ENCODE measurements around the gene GPR6. TPM values are rescaled to one million over a fixed set of nuclear protein-coding genes. Genes with fewer than 3 reads are reported as not detected.

GPR6 gene
- total RNA-seq, 2 donors from 2014 or later = not detected

GRCh38 chr6:109998159-109998785 lies 20.2 kb downstream of the GPR6 start:
- Histone ChIP-seq H3K9me3 (no peaks in the 10 kb centered on the region), H3K4me3 (no peak overlapping the region), H3K27me3 (replicated peaks; ENCODE audit: insufficient read depth) (no peaks in the 10 kb centered on the region), H3K4me1 (ENCODE audit: control insufficient read depth in 1 of 2, low read depth in 2 of 2) (no peaks in the 10 kb centered on the region), H3K36me3 (no peaks in the 10 kb centered on the region), H3K27ac (no peak overlapping the region)
- TF ChIP-seq CTCF (IDR thresholded peaks at IDR 0.05) = no peak
- no peak for DNase-seq (ENCODE audit: low spot score)
- ATAC-seq (ENCODE audit: insufficient number of reproducible peaks, low FRiP score, low read depth) = no peak

- DNase-seq (ENCODE audit: low spot score) (no peak), ATAC-seq (ENCODE audit: insufficient number of reproducible peaks, low FRiP score, low read depth) (no peak)
- no peaks in the 10 kb centered on the region for H3K27me3 ChIP-seq (replicated peaks; ENCODE audit: insufficient read depth)
- H3K36me3 ChIP-seq = no peaks in the 10 kb centered on the region
- no peak overlapping the region for H3K4me3 ChIP-seq
- H3K27ac ChIP-seq = no peak overlapping the region
- TF ChIP-seq CTCF (IDR thresholded peaks at IDR 0.05) = no peak
- H3K9me3 ChIP-seq = no peaks in the 10 kb centered on the region
- no peaks in the 10 kb centered on the region for H3K4me1 ChIP-seq (ENCODE audit: control insufficient read depth in 1 of 2, low read depth in 2 of 2)
These were observed 21.6 kb downstream of the GPR6 start for GRCh38 chr6:109999740-110000139.

DNA sequence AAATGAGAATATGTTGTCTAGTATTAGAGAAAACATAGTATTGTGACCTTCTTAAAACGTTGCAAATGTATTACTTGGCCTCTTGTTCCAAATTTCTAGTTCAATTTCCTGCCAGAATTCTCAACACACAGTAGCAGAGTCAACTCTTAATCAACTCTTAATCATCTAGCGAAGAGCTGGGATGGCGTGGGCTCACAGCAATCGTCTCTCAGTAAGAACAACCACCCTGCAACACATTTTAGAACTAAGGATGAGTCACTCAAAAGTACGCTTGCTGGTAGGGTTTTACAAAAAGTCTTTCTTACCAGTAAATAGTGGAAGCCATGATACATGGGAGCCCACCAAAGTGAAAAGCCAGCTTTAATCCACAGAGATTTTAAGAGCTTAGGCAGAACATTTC lies 24.6 kb downstream of the GPR6 start:
- TF ChIP-seq CTCF (IDR thresholded peaks at IDR 0.05) = no peak
- DNase-seq (ENCODE audit: low spot score) (no peak), ATAC-seq (ENCODE audit: insufficient number of reproducible peaks, low FRiP score, low read depth) (no peak)
- H3K9me3 ChIP-seq = no peaks in the 10 kb centered on the region
- no peak overlapping the region for H3K4me3 ChIP-seq
- H3K27me3 ChIP-seq (replicated peaks; ENCODE audit: insufficient read depth) = no peaks in the 10 kb centered on the region
- no peak overlapping the region for H3K27ac ChIP-seq
- no peaks in the 10 kb centered on the region for H3K4me1 ChIP-seq (ENCODE audit: control insufficient read depth in 1 of 2, low read depth in 2 of 2)
- H3K36me3 ChIP-seq = no peaks in the 10 kb centered on the region

GRCh38 chr6:110013386-110013785 lies 35.3 kb downstream of the GPR6 start:
- Histone ChIP-seq H3K4me1 (ENCODE audit: control insufficient read depth in 1 of 2, low read depth in 2 of 2) (no peaks in the 10 kb centered on the region), H3K36me3 (no peaks in the 10 kb centered on the region), H3K9me3 (no peaks in the 10 kb centered on the region), H3K4me3 (no peak overlapping the region), H3K27me3 (replicated peaks; ENCODE audit: insufficient read depth) (no peaks in the 10 kb centered on the region), H3K27ac (no peak overlapping the region)
- ATAC-seq (ENCODE audit: insufficient number of reproducible peaks, low FRiP score, low read depth) (no peak), DNase-seq (ENCODE audit: low spot score) (no peak)
- TF ChIP-seq CTCF (IDR thresholded peaks at IDR 0.05) = no peak

DNA sequence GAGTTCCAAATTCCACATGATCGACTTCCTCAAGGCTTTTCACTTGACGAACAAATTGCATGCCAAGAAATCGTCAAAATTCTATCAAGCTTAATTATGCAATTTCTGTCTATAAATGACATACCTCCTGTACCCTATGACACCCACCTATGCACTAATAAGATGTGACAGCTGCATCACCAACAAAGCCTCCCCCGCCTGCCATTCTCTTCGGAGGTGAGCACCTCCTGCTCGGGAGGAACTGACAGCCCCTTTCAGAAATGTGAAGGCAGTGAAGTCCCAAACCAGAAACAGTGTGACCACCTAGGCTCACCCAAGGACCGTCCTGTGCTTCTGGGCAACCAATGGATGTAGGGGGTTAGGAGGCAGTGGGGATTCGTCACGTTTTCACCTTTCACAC lies 37.1 kb downstream of the GPR6 start:
- Histone ChIP-seq H3K27ac (no peak overlapping the region), H3K4me3 (no peak overlapping the region), H3K27me3 (replicated peaks; ENCODE audit: insufficient read depth) (no peaks in the 10 kb centered on the region), H3K4me1 (ENCODE audit: control insufficient read depth in 1 of 2, low read depth in 2 of 2) (no peaks in the 10 kb centered on the region), H3K9me3 (no peaks in the 10 kb centered on the region), H3K36me3 (no peaks in the 10 kb centered on the region)
- DNase-seq (ENCODE audit: low spot score) (no peak), ATAC-seq (ENCODE audit: insufficient number of reproducible peaks, low FRiP score, low read depth) (no peak)
- no peak for TF ChIP-seq CTCF (IDR thresholded peaks at IDR 0.05)

Measured in thoracic aorta (tissue), 2 donors.